ENCODE measurements around the gene E2F6. TPM values are rescaled to one million over a fixed set of nuclear protein-coding genes. Genes with fewer than 3 reads are reported as not detected.

Gene E2F6
- polyA plus RNA-seq, 3 donors from 2014 or later: 2.8 to 7.6 (median 6.6) TPM

GRCh38 chr2:11466307-11467128 is 557 bp upstream of the E2F6 start:
- Mint-ChIP-seq H3K36me3 (peaks cover 0 to 8% (median 0%) of the 10 kb centered on the region in 3 donors), H3K27me3 (ENCODE audit: low read depth in 3 of 3) (peaks cover 14 to 19% (median 15%) of the 10 kb centered on the region in 3 donors), H3K4me1 (peaks cover 27 to 48% of the 10 kb centered on the region in 2 donors), H3K9me3 (peaks cover 0 to 1% (median 0%) of the 10 kb centered on the region in 6 donors), H3K4me3 (peak overlapping the region; percentile 91 to 98 (median 95)), H3K27ac (peak overlapping the region; percentile 85 to 91 (median 88))
- peak in 1 of 3 donors; percentile 6 for DNase-seq

GRCh38 chr2:11465110-11465484 is 864 bp downstream of the E2F6 start:
- DNase-seq: no peak
- Mint-ChIP-seq H3K4me1 (peaks cover 31 to 48% of the 10 kb centered on the region in 2 donors), H3K27ac (peak overlapping the region; percentile 85 to 95 (median 92)), H3K36me3 (peaks cover 0 to 3% (median 0%) of the 10 kb centered on the region in 3 donors), H3K27me3 (ENCODE audit: low read depth in 3 of 3) (peaks cover 14 to 19% (median 15%) of the 10 kb centered on the region in 3 donors), H3K4me3 (peak overlapping the region; percentile 91 to 98 (median 95)), H3K9me3 (peaks cover 0 to 1% (median 0%) of the 10 kb centered on the region in 6 donors)

- DNase-seq: no peak
- H3K27me3 Mint-ChIP-seq (ENCODE audit: low read depth in 3 of 3): peaks cover 0 to 3% (median 2%) of the 10 kb centered on the region in 3 donors
- H3K27ac Mint-ChIP-seq: no peak overlapping the region
- H3K9me3 Mint-ChIP-seq: no peaks in the 10 kb centered on the region
- no peak overlapping the region for H3K4me3 Mint-ChIP-seq
- peaks cover 37 to 68% of the 10 kb centered on the region in 2 donors for H3K4me1 Mint-ChIP-seq
- peaks cover 0 to 5% (median 3%) of the 10 kb centered on the region in 3 donors for H3K36me3 Mint-ChIP-seq
Measured at GRCh38 chr2:11459816-11460215, 6.1 kb downstream of the E2F6 start.

GRCh38 chr2:11458753-11459152 is 7.2 kb downstream of the E2F6 start:
- Mint-ChIP-seq H3K27me3 (ENCODE audit: low read depth in 3 of 3) (peaks cover 0 to 3% (median 0%) of the 10 kb centered on the region in 3 donors), H3K9me3 (no peaks in the 10 kb centered on the region), H3K27ac (no peak overlapping the region), H3K36me3 (peaks cover 0 to 7% (median 3%) of the 10 kb centered on the region in 3 donors), H3K4me1 (peaks cover 27 to 57% of the 10 kb centered on the region in 2 donors), H3K4me3 (no peak overlapping the region)
- DNase-seq: no peak

GRCh38 chr2:11457935-11458334 is 8.0 kb downstream of the E2F6 start:
- H3K4me1 Mint-ChIP-seq: peaks cover 25 to 49% of the 10 kb centered on the region in 2 donors
- peak overlapping the region in 1 of 6 donors; percentile 13 for H3K27ac Mint-ChIP-seq
- peaks cover 0 to 14% (median 2%) of the 10 kb centered on the region in 3 donors for H3K36me3 Mint-ChIP-seq
- no peak for DNase-seq
- no peak overlapping the region for H3K4me3 Mint-ChIP-seq
- H3K27me3 Mint-ChIP-seq (ENCODE audit: low read depth in 3 of 3): peaks cover 0 to 3% (median 0%) of the 10 kb centered on the region in 3 donors
- no peaks in the 10 kb centered on the region for H3K9me3 Mint-ChIP-seq

GRCh38 chr2:11456251-11456650 is 9.7 kb downstream of the E2F6 start:
- H3K36me3 Mint-ChIP-seq: peaks cover 0 to 19% (median 5%) of the 10 kb centered on the region in 3 donors
- no peak for DNase-seq
- no peaks in the 10 kb centered on the region for H3K27me3 Mint-ChIP-seq (ENCODE audit: low read depth in 3 of 3)
- H3K9me3 Mint-ChIP-seq: no peaks in the 10 kb centered on the region
- peaks cover 22 to 35% of the 10 kb centered on the region in 2 donors for H3K4me1 Mint-ChIP-seq
- H3K27ac Mint-ChIP-seq: peak overlapping the region in 1 of 6 donors; percentile 18
- no peak overlapping the region for H3K4me3 Mint-ChIP-seq

- H3K27ac Mint-ChIP-seq: no peak overlapping the region
- DNase-seq: no peak
- no peak overlapping the region for H3K4me3 Mint-ChIP-seq
- H3K4me1 Mint-ChIP-seq: peaks cover 18 to 35% of the 10 kb centered on the region in 2 donors
- H3K9me3 Mint-ChIP-seq: no peaks in the 10 kb centered on the region
- H3K27me3 Mint-ChIP-seq (ENCODE audit: low read depth in 3 of 3): no peaks in the 10 kb centered on the region
- H3K36me3 Mint-ChIP-seq: peaks cover 4 to 26% (median 5%) of the 10 kb centered on the region in 3 donors
Measured at GRCh38 chr2:11454824-11455223, 11.1 kb downstream of the E2F6 start.

- Mint-ChIP-seq H3K9me3 (no peaks in the 10 kb centered on the region), H3K4me1 (peaks cover 3 to 5% of the 10 kb centered on the region in 2 donors), H3K36me3 (peaks cover 4 to 44% (median 16%) of the 10 kb centered on the region in 3 donors), H3K27me3 (ENCODE audit: low read depth in 3 of 3) (no peaks in the 10 kb centered on the region), H3K27ac (peak overlapping the region in 2 of 6 donors; percentile 10 to 13), H3K4me3 (no peak overlapping the region)
- DNase-seq: no peak
Measured at GRCh38 chr2:11450791-11451190, 15.2 kb downstream of the E2F6 start.

GRCh38 chr2:11446733-11447248 is 19.2 kb downstream of the E2F6 start:
- Mint-ChIP-seq H3K4me3 (no peak overlapping the region), H3K36me3 (peaks cover 23 to 44% (median 26%) of the 10 kb centered on the region in 3 donors), H3K27me3 (ENCODE audit: low read depth in 3 of 3) (no peaks in the 10 kb centered on the region), H3K27ac (no peak overlapping the region), H3K9me3 (no peaks in the 10 kb centered on the region), H3K4me1 (no peaks in the 10 kb centered on the region)
- DNase-seq: peak; percentile 34 to 56 (median 49)

GRCh38 chr2:11444737-11445136 is 21.2 kb downstream of the E2F6 start:
- no peak for DNase-seq

GRCh38 chr2:11438555-11439080 is 27.3 kb downstream of the E2F6 start:
- no peak for DNase-seq
- Mint-ChIP-seq H3K27ac (no peak overlapping the region), H3K4me1 (no peaks in the 10 kb centered on the region), H3K9me3 (no peaks in the 10 kb centered on the region), H3K27me3 (ENCODE audit: low read depth in 3 of 3) (no peaks in the 10 kb centered on the region), H3K4me3 (no peak overlapping the region), H3K36me3 (peaks cover 16 to 26% (median 21%) of the 10 kb centered on the region in 3 donors)

More at GRCh38 chr2:11444737-11445136, 21.2 kb downstream of the E2F6 start:
- peaks cover 23 to 47% (median 31%) of the 10 kb centered on the region in 3 donors for H3K36me3 Mint-ChIP-seq
- H3K4me1 Mint-ChIP-seq: no peaks in the 10 kb centered on the region
- H3K4me3 Mint-ChIP-seq: no peak overlapping the region
- H3K9me3 Mint-ChIP-seq: no peaks in the 10 kb centered on the region
- no peak overlapping the region for H3K27ac Mint-ChIP-seq
- no peaks in the 10 kb centered on the region for H3K27me3 Mint-ChIP-seq (ENCODE audit: low read depth in 3 of 3)

GRCh38 chr2:11437602-11438001 is 28.4 kb downstream of the E2F6 start:
- Mint-ChIP-seq H3K4me1 (no peaks in the 10 kb centered on the region), H3K27me3 (ENCODE audit: low read depth in 3 of 3) (no peaks in the 10 kb centered on the region), H3K9me3 (no peaks in the 10 kb centered on the region), H3K4me3 (no peak overlapping the region), H3K27ac (no peak overlapping the region), H3K36me3 (peaks cover 8 to 19% (median 16%) of the 10 kb centered on the region in 3 donors)
- no peak for DNase-seq

- H3K36me3 Mint-ChIP-seq: peaks cover 0 to 7% (median 6%) of the 10 kb centered on the region in 3 donors
- H3K4me3 Mint-ChIP-seq: no peak overlapping the region
- no peak overlapping the region for H3K27ac Mint-ChIP-seq
- no peaks in the 10 kb centered on the region for H3K9me3 Mint-ChIP-seq
- peaks cover 0 to under 1% (median 0%) of the 10 kb centered on the region in 3 donors for H3K27me3 Mint-ChIP-seq (ENCODE audit: low read depth in 3 of 3)
- H3K4me1 Mint-ChIP-seq: peaks cover 0 to 3% of the 10 kb centered on the region in 2 donors
- DNase-seq: no peak
Measured at GRCh38 chr2:11435036-11435435, 30.9 kb downstream of the E2F6 start.

- DNase-seq: no peak
- H3K27ac Mint-ChIP-seq: no peak overlapping the region
Measured at GRCh38 chr2:11434443-11434842, 31.5 kb downstream of the E2F6 start.

More at GRCh38 chr2:11434443-11434842, 31.5 kb downstream of the E2F6 start:
- H3K9me3 Mint-ChIP-seq: no peaks in the 10 kb centered on the region
- peaks cover 0 to 3% (median 0%) of the 10 kb centered on the region in 3 donors for H3K27me3 Mint-ChIP-seq (ENCODE audit: low read depth in 3 of 3)
- H3K36me3 Mint-ChIP-seq: peaks cover 0 to 7% (median 3%) of the 10 kb centered on the region in 3 donors
- H3K4me1 Mint-ChIP-seq: peaks cover 0 to 3% of the 10 kb centered on the region in 2 donors
- no peak overlapping the region for H3K4me3 Mint-ChIP-seq
